Measurements from ENCODE around the gene C10orf71.

C10orf71 gene, protein sequence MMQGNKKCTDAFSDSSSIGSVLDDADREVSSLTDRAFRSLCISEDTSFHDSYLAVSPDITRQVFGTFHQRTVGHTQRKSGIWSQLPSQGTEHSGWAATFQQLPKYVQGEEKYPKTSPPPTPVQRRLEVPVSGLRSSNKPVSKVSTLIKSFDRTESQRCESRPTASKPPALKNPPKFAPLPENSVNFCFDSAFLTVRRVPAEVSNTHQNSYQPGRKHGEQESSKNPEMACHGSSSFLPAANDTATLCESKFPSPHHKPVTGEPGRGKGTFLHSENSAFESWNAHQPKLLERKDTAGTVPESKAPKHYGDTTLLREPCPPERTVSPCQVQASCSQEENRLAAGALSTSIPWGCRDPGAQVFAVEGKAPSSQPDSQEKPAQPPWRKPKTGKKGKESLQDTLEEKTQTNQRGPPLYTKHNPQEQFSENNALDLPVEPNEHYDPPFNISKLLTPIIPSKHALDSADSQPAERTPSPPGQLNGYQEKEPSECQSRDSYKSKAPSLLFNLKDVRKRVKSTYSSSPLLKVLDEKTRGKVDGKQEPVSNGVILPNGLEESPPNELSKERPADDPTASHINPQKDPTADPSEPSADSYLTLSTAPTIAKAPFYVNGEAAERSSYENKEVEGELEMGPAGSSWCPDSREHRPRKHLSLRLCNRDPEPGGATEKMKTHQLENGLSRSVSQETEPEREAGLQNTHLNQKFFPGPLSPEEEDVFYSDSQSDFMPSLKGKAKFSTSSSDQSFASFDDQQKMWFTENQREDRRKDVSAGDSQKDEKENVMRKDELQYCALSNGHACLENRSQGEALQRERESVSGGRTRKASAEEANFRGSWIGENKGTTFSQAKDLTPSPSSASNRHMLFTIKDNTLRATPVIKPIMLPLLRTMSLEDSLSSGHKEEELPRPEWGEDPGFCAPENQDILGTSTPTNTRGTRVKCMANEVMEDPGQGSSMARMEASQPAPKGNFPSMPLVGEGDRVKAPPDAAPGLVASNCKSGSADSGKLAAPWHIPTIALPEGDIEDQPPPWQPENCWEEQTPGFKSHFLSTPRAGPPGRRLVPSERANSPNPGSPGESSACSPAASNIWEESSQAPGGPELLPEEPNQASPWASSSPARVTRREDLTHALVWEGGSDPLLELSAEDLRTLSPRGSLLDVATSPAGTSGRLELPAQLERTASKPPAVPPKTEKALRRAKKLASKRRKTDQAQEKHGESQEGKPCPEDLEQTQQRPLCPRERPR (N-terminal part only)

DNA sequence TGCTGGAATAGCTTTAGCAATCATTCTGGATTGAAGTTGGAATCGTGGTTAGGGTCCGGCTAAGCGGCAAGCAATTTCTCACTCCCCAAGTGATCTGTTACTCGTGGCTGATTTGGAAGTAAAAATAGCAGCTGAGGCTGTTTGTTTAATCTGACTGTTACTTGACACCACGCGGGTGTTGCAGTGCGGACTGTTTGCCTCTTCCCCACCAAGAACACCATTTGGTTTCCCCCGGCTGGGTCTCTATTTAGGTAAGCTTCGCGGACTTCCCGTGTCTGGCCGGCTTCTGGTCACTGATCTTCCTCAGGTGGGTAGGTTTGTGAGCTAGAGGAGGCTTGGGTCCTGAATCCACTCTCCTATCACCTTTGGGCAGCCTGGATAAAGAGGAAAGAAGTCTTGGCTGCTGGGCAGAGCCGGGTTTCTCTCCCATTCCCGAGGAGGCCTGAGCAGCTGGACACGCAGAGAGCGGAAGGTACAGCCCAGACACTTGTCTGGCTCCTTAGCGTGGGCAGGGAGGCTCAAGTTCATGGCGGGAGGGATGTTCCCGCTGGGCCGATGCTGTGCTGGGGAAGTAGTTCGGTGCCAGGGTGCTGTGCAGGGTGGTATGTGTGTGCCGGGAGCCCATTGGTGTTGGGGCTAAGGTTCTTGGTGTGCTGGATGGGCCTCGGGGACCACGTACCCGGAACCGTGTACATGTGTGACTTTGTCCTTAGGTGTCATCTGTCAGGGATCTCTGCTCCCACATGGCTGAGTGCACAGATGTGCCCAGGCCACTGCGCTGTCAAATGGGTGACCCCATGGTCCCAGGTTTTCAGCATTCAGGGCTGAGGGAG lies at the start of gene C10orf71:
Gene C10orf71 (plus strand): TSS at position 188 of the 833 bp plus-strand sequence. CDS start 23,376 bp downstream, outside the sequence.
- no peak for DNase-seq (ENCODE audit: low read depth in 3 of 3)

DNA sequence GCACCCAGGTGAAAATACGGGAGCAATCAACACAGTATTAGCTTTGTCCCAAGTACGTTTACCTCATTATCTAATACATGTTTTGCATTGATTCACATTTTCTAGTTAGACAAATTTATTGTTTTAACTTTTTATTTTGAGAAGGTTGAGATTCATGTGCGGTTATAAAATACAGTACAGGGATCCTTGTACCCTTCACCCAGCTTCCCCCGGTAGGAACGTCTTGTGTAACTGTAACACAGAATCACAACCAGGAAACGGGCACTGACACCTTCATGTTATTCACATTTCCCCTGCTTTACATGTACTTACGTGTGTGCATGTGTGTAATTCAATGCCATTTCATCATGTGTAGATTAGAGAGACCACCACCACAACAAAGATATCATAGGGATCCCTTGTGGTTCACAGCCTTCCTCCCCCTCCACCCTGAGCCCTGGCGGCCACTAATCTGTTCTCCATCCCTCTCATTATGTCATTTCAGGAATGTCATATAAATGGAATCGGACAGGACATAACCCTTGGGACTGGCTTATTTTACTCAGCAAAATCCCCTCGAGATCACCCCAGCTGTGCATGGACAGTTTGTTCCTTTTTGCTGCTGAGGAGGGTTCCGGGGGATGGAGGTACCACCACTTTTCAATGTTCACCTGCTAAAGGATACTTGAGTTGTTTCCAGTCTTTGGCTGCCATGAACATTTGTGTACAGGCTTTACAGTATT lies 46.5 kb upstream of the C10orf71 start:
- no peak for DNase-seq (ENCODE audit: low read depth in 3 of 3)

DNA sequence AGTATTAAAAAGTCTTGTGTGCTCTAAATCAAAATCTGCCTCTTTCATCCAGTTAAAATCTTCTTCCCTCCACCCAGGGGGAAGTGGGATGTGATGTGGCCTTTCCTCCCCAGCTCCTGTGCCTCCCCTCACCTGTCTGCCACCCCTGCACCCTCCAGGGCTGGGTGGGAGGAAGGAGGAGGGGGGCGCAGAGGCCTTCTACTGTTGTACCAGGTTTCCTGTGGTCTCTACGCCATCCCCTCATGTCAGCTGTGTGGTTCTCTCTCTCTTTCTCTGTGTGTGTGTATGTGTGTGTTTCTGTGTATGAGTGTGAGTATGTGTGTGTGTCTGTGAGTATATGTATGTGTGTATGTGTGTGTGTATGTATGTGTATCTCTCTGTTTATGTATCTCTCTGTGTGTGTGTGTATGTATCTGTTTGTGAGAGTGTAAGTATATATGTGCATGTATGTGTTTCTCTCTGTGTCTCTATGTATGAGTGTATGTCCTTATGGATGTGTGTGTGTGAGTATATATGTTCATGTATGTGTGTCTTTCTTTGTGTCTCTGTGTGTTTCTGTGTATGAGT lies 45.5 kb upstream of the C10orf71 start:
- DNase-seq (ENCODE audit: low read depth in 3 of 3), result no peak

DNA sequence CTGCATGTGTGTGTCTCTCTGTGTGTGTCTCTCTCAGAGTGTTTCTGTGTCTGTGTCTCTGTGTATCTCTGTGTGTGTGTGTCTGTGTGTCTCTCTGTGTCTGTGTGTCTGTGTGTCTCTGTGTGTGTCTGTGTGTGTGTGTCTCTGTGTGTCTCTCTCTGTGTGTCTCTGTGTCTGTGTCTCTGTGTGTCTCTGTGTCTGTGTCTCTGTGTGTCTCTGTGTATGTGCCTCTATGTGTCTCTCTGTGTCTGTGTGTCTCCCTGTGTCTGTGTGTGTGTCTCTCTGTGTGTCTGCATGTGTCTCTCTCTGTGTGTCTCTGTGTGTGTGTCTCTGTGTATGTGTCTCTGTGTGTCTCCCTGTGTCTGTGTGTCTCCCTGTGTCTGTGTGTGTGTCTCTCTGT lies 44.8 kb upstream of the C10orf71 start:
- no peak for DNase-seq (ENCODE audit: low read depth in 3 of 3)

DNA sequence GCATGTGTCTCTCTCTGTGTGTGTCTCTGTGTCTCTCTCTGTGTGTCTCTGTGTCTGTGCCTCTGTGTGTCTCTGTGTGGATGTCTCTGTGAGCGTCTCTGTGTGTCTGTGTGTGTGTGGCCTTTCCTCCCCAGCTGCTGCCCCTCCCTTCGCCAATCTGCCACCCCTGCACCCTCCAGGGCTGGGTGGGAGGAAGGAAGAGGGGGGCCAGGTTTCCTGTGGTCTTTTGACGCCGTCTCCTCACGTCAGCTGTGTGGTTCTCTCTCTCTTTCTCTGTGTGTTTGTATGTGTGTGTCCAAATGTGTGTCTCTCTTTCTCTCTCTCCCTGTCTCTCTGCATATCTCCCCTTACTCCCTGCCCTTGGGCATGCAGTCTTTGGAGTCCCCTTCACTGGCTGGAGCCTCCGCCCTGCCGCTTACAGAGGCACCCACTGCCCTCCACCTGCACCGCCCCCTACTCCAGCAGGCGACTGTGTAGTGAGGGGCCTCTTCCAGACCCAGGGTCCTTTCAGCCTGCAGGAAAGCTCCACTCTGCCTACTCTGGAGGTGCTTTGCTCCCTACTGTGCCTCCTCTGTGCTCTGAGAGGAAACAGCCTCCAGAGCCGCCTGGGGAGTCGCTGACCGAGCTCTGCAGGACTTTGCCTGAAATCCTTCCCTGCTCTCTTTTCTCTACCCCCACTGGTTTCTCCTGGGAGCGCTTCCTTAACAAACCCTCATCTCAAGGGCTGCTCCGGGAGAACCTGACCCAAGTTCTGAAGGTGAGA lies 44.2 kb upstream of the C10orf71 start:
- no peak for DNase-seq (ENCODE audit: low read depth in 3 of 3)

DNA sequence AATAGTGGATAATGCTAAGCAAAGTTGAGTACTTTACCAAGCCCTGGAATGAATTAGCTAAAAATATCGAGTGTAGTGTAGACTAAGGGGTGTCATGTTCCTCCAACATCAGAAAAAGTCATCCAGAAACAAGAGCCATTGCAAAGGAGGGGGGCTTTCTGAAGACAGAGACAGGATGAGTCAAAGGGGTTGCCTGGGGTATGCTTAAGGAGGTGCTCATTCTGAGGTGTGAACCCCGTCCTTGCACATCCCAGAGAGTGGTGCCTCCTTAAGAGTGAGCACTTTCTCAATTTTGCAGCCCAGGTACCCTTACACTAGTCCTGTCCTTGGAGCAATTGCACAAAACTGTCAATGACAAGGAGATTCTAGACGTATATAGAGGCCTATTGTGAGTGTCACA lies 43.1 kb upstream of the C10orf71 start:
- DNase-seq (ENCODE audit: low read depth in 3 of 3), result no peak

DNA sequence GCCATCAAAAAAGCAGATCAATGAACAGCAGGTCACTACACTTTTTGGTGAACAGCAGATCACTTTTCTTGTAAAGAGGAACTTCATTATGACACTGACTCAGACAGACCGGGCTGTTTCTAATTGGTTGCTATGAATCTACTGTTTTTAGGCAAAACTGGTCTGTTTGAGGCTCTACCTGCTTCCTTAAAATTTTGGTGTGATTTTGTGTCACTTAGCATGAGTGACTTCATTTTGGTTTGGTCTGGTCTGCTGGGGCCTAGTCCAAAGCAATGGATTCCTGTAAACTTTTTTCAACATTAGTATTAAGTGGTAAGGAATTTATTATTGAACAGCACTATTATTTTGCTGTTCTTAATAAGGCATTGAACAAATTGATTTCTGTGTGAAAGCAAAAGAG lies 41.8 kb upstream of the C10orf71 start:
- DNase-seq (ENCODE audit: low read depth in 3 of 3), result no peak

DNA sequence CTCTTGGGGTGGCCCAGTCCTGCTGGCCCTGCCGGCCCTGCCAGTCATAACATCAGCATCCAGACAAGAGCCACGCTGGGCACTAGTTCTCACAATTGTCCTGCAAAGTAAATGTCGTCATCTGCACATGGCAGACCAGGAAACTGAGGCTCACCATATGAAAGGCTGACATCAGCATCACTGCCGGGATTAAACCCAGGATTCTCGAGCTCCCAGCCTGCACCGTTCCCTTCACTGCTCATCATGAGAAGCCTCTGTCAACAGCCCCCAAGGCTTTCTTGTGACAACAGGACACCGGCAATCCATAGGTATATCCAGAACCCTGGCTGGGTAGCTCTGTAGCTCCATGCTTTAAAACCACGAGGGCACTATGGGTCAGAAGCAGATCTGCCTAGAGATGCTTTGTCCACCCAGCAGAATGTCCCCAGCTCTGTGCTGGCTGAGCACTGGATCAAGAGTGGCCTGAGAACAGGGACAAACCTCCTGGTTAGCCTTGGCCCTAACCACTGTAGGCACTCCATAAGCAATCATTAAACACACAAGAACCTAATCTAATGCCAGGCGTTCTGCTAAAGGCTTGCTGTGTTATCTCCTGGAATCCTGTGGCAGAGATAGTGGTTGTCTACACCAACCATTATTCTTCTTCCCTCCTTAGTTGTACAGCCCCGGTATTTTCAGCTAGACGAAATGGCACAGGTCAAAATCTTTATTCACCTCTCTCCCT lies 41.2 kb upstream of the C10orf71 start:
- DNase-seq (ENCODE audit: low read depth in 3 of 3), result no peak

DNA sequence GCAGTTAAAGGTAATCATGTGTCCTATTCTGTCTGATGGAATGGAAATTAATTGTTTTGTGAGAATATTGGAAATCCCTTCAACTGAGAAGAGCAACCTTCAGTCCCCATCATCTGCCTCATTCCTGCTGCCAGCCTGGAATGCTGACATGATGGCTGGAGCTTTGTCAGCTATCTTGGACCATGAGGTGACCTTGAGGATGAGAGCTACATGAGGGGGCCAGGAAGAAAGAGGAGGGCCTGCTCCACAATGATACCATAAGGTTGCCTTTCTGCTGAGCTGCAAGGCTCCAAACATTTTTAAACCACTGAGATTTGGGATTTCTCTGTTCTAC lies 40.7 kb upstream of the C10orf71 start:
- no peak for DNase-seq (ENCODE audit: low read depth in 3 of 3)

DNA sequence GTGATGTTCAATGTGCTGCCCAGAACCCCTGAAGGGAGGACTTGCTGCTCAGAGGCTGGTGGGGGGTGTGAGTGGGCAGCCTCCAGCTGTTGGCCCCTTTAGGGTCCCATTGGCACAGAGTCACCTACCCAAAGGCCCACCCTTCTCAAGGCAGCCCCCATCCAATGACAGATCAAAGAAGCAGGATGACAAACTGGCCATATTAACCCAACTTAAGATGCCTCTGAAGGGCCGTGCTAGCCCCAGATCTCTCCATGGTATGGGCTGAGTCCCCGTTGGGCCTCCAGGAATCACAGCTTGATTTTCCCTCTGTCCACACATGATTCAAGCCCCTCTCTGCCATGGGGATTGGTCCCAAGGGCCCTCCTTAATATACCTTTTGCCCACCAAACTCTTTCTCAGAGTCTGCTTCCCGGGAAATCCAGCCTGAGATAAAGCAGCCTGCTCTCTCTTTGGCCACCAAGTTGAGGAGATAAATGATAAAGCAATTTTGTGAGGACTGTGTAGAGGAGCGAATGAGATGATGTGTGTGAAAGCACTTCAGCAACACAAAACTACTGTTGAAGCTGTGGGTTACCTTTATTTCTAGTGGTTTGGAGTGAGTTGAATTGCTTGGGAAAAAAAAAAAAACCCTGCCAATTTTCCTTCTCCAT lies 38.2 kb upstream of the C10orf71 start:
- DNase-seq (ENCODE audit: low read depth in 3 of 3), result no peak

DNA sequence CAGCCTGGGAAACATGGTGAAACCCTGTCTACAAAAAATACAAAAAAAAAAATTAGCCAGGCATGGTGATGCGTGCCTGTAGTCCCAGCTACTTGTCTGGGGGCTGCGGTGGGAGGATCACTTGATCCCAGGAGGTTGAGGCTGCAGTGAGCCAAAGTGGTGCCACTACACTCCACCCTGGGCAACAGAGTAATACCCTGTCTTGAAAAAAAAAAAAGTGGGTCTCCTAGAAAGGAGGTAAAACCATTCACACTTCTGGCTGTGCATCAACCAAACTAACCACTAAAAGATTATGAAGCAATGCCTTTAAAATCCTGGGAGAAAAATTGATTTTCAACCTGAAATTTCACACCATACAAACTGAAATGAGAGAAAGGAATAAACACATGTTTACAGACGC lies 35.4 kb upstream of the C10orf71 start:
- DNase-seq (ENCODE audit: low read depth in 3 of 3), result no peak

DNA sequence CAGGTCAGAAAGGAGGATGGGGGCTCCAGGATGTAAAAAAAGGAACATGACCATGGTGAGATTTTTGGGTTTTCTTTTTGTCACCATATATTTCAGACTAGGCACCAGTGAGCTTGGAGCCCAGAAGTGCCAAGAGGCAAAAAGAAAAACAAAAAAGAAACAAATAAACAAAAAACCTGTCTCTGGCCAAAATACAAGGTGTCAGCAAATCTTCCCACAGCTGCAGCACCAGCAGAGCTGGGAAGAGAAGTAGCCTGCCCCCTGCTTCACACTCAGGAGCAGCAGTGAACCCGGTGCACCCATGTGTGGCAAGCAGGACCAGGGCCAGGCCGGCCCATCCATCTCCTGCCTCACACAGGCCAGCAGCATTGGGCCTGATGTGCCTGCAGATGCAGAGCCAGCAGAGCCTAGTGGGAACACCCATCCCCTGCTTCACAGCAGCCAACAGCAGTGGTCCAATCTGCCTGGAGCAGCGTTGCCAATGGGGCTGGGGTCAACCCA lies 34.7 kb upstream of the C10orf71 start:
- DNase-seq (ENCODE audit: low read depth in 3 of 3), result no peak

DNA sequence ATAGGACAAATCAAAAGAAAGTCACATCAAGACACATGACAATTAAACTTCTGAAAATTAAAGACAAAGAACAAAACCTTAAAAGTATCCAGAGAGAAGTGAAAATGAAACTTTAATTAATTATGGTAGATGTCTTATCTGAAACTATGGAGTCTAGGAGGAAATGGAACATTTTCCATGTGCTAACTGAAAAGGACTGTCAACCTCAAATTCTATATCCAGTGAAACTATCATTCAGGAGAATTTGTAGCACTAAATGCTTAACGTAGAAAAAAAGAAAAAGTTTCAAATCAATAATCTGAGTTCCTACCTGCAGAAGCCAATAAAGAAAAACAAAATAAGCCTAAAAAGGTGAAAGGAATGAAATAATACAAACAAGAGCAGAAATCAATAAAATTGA lies 33.1 kb upstream of the C10orf71 start:
- no peak for DNase-seq (ENCODE audit: low read depth in 3 of 3)

DNA sequence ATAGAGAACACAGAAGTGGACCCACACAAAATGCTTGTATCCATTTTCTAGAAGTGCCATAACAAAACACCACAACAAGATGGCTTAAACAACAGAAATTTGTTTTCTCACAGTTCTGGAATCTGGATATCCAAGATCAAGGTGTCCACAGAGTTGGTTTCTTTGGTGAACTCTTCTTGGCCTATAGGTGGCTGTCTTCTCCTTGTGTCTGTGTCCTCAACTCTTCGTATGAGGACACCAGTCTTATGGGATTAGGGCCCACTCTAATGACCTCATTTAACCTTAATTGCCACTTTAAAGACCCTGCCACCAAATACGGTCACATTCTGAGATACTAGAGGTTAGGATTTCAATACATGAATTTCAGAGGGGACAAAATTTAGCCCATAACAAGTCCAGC lies 30.8 kb upstream of the C10orf71 start:
- DNase-seq (ENCODE audit: low read depth in 3 of 3), result no peak

DNA sequence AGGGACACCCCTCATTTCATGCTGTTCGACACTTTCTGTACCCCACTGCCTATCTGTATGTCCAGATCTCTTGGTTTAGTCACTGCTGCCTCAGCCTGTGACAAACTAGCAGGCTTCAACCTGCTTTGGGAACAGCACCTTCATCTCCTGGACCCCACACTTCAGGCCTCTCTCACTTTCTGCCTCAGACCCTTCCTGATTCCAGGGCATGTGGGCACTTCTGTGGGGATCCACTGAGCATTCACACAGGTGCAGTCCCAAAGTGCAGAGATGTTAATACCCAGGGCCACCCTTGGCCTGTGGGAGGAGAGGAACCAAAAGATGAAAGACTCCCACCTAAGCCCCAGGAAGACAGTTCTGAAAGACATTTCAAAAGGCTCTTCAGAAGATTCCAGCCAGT lies 29.4 kb upstream of the C10orf71 start:
- DNase-seq (ENCODE audit: low read depth in 3 of 3), result no peak

DNA sequence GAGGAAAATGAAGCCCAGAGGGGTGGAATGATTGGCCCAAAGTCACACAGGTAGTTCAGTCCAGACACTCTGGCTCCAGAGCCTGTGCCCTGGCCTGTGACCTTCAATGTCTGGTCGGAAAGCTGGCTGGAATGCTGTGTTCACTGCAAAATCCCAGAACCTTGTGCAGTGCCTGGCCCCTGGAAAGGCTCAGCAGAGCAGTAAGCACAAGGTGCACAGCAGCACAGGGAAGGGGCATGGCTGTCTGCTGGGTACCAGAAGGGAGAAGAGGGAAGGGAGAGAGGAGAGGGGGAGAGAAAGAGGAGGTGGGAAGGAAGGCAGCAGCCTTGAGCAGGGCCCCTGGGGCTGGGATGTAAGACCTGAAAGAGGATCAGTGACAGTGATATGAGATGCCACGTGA lies 28.4 kb upstream of the C10orf71 start:
- DNase-seq (ENCODE audit: low read depth in 3 of 3), result no peak

DNA sequence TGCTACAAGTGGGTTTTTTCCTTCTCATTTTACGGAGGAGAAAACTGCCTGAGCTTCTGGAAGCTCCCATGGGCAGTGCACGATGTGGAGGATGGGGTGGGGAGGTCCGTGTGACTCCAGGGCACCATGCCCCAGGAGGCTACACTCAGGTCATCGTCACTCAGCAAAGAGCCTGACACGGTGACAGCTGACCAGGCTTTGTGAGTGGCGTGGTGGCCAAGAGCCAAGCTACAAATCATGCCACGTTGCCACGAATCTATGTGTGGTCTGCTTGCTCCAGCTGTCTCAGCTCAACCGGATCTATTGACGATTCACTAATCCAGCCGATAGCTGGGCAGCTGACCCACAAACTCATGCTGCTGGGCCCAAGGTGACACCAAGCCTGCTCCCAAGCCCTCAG lies 27.6 kb upstream of the C10orf71 start:
- DNase-seq (ENCODE audit: low read depth in 3 of 3), result no peak
